Measurements from ENCODE around the gene LEMD1.
"Not testable (repeated sequence)": the region's sequence is repeated elsewhere in the genome, so short reads cannot be mapped to it uniquely, and the experiment has no call there.

The LEMD1 gene

GRCh38 chr1:205429762-205430695, 8.2 kb upstream of the LEMD1 start:
- Histone ChIP-seq H3K9ac (ENCODE audit: low read depth, low read length) (peak overlapping the region; percentile 89; the same call in 1 of the 2 replicates), H3K4me1 (ENCODE audit: insufficient read depth, low read length) (peaks cover 8% of the 10 kb centered on the region), H3K36me3 (ENCODE audit: insufficient read depth, low read length) (no peaks in the 10 kb centered on the region), H3K9me3 (ENCODE audit: control insufficient read depth, insufficient read depth, low read length) (no peaks in the 10 kb centered on the region)

GRCh38 chr1:205424901-205425600, 3.2 kb upstream of the LEMD1 start:
- no peak overlapping the region for H3K9ac ChIP-seq (ENCODE audit: low read depth, low read length)
- no peaks in the 10 kb centered on the region for H3K36me3 ChIP-seq (ENCODE audit: insufficient read depth, low read length)
- H3K9me3 ChIP-seq (ENCODE audit: control insufficient read depth, insufficient read depth, low read length), result no peaks in the 10 kb centered on the region
- peaks cover 13% of the 10 kb centered on the region for H3K4me1 ChIP-seq (ENCODE audit: insufficient read depth, low read length)

GRCh38 chr1:205423814-205424399, 2.1 kb upstream of the LEMD1 start:
- H3K4me1 ChIP-seq (ENCODE audit: insufficient read depth, low read length), result peaks cover 13% of the 10 kb centered on the region; the same call in 1 of the 2 replicates
- H3K9ac ChIP-seq (ENCODE audit: low read depth, low read length), result no peak overlapping the region
- H3K9me3 ChIP-seq (ENCODE audit: control insufficient read depth, insufficient read depth, low read length), result no peaks in the 10 kb centered on the region
- H3K36me3 ChIP-seq (ENCODE audit: insufficient read depth, low read length), result no peaks in the 10 kb centered on the region

GRCh38 chr1:205422993-205423642, 1.3 kb upstream of the LEMD1 start:
- no peak overlapping the region for H3K9ac ChIP-seq (ENCODE audit: low read depth, low read length)
- no peaks in the 10 kb centered on the region for H3K36me3 ChIP-seq (ENCODE audit: insufficient read depth, low read length)
- H3K9me3 ChIP-seq (ENCODE audit: control insufficient read depth, insufficient read depth, low read length), result no peaks in the 10 kb centered on the region
- H3K4me1 ChIP-seq (ENCODE audit: insufficient read depth, low read length), result peaks cover 13% of the 10 kb centered on the region; the same call in 1 of the 2 replicates

- Histone ChIP-seq H3K4me1 (ENCODE audit: insufficient read depth, low read length) (peaks cover 13% of the 10 kb centered on the region; the same call in 1 of the 2 replicates), H3K9me3 (ENCODE audit: control insufficient read depth, insufficient read depth, low read length) (no peaks in the 10 kb centered on the region), H3K36me3 (ENCODE audit: insufficient read depth, low read length) (no peaks in the 10 kb centered on the region), H3K9ac (ENCODE audit: low read depth, low read length) (no peak overlapping the region)
These were observed 918 bp downstream of the LEMD1 start for GRCh38 chr1:205420938-205421337.

GRCh38 chr1:205417870-205418635, 3.8 kb downstream of the LEMD1 start:
- H3K36me3 ChIP-seq (ENCODE audit: insufficient read depth, low read length), result no peaks in the 10 kb centered on the region
- no peak overlapping the region for H3K9ac ChIP-seq (ENCODE audit: low read depth, low read length)
- H3K9me3 ChIP-seq (ENCODE audit: control insufficient read depth, insufficient read depth, low read length), result no peaks in the 10 kb centered on the region
- H3K4me1 ChIP-seq (ENCODE audit: insufficient read depth, low read length), result no peaks in the 10 kb centered on the region

- H3K9me3 ChIP-seq (ENCODE audit: control insufficient read depth, insufficient read depth, low read length), result no peaks in the 10 kb centered on the region
- no peaks in the 10 kb centered on the region for H3K4me1 ChIP-seq (ENCODE audit: insufficient read depth, low read length)
- H3K9ac ChIP-seq (ENCODE audit: low read depth, low read length), result no peak overlapping the region
- H3K36me3 ChIP-seq (ENCODE audit: insufficient read depth, low read length), result no peaks in the 10 kb centered on the region
These were observed 5.5 kb downstream of the LEMD1 start for GRCh38 chr1:205416322-205416721.

- H3K9me3 ChIP-seq (ENCODE audit: control insufficient read depth, insufficient read depth, low read length), result no peaks in the 10 kb centered on the region; the same call in 1 of the 2 replicates
- H3K4me1 ChIP-seq (ENCODE audit: insufficient read depth, low read length), result no peaks in the 10 kb centered on the region
- no peak overlapping the region for H3K9ac ChIP-seq (ENCODE audit: low read depth, low read length)
- H3K36me3 ChIP-seq (ENCODE audit: insufficient read depth, low read length), result no peaks in the 10 kb centered on the region
These were observed 11.1 kb downstream of the LEMD1 start for GRCh38 chr1:205410581-205411298.

- no peak overlapping the region for H3K9ac ChIP-seq (ENCODE audit: low read depth, low read length)
- no peaks in the 10 kb centered on the region for H3K36me3 ChIP-seq (ENCODE audit: insufficient read depth, low read length)
- H3K4me1 ChIP-seq (ENCODE audit: insufficient read depth, low read length), result no peaks in the 10 kb centered on the region
- no peaks in the 10 kb centered on the region; the same call in 1 of the 2 replicates for H3K9me3 ChIP-seq (ENCODE audit: control insufficient read depth, insufficient read depth, low read length)
These were observed 13.9 kb downstream of the LEMD1 start for GRCh38 chr1:205407970-205408369.

- not testable (repeated sequence) for H3K9me3 ChIP-seq (ENCODE audit: control insufficient read depth, insufficient read depth, low read length); H3K36me3 ChIP-seq (ENCODE audit: insufficient read depth, low read length); H3K4me1 ChIP-seq (ENCODE audit: insufficient read depth, low read length); H3K9ac ChIP-seq (ENCODE audit: low read depth, low read length)
These were observed 15.6 kb downstream of the LEMD1 start for GRCh38 chr1:205406252-205406651.

GRCh38 chr1:205404484-205404883, 17.4 kb downstream of the LEMD1 start:
- H3K36me3 ChIP-seq (ENCODE audit: insufficient read depth, low read length); H3K9ac ChIP-seq (ENCODE audit: low read depth, low read length); H3K9me3 ChIP-seq (ENCODE audit: control insufficient read depth, insufficient read depth, low read length); H3K4me1 ChIP-seq (ENCODE audit: insufficient read depth, low read length): not testable (repeated sequence)

- Histone ChIP-seq H3K36me3 (ENCODE audit: insufficient read depth, low read length) (no peaks in the 10 kb centered on the region; the same call in 1 of the 2 replicates), H3K4me1 (ENCODE audit: insufficient read depth, low read length) (no peaks in the 10 kb centered on the region), H3K9ac (ENCODE audit: low read depth, low read length) (no peak overlapping the region), H3K9me3 (ENCODE audit: control insufficient read depth, insufficient read depth, low read length) (no peaks in the 10 kb centered on the region)
These were observed 23.3 kb downstream of the LEMD1 start for GRCh38 chr1:205398586-205398985.

GRCh38 chr1:205396967-205397616, 24.8 kb downstream of the LEMD1 start:
- H3K9ac ChIP-seq (ENCODE audit: low read depth, low read length), result no peak overlapping the region
- no peaks in the 10 kb centered on the region for H3K9me3 ChIP-seq (ENCODE audit: control insufficient read depth, insufficient read depth, low read length)
- H3K36me3 ChIP-seq (ENCODE audit: insufficient read depth, low read length), result no peaks in the 10 kb centered on the region; the same call in 1 of the 2 replicates
- no peaks in the 10 kb centered on the region for H3K4me1 ChIP-seq (ENCODE audit: insufficient read depth, low read length)

All from ES-I3 (cell line).